Type B pancreatic cell (in vitro differentiated cells): Measurements from ENCODE around the gene GAN. TPM values are rescaled to one million over a fixed set of nuclear protein-coding genes. Genes with fewer than 3 reads are reported as not detected.

ENCODE experiments used
- DNase-seq: peaks from one replicate; pipeline ENCODE4 v3.0.0; 2021; ENCODE audit warnings: mixed read lengths; ENCODE audit not compliant: unreplicated experiment; ENCODE audit errors: extremely low spot score
- H3K27ac Mint-ChIP-seq: 2 replicates; pipeline ENCODE4 v1.8.0; 2021; ENCODE audit warnings: mild to moderate bottlenecking, mixed read lengths
- H3K27me3 Mint-ChIP-seq: 2 replicates; pipeline ENCODE4 v1.8.0; 2021; ENCODE audit warnings: mixed read lengths
- H3K36me3 Mint-ChIP-seq: 2 replicates; pipeline ENCODE4 v1.8.0; 2021; ENCODE audit warnings: mixed read lengths
- H3K4me1 Mint-ChIP-seq: one replicate; pipeline ENCODE4 v1.8.0; 2021; ENCODE audit warnings: mixed read lengths; ENCODE audit not compliant: unreplicated experiment
- H3K4me3 Mint-ChIP-seq: 2 replicates; pipeline ENCODE4 v1.8.0; 2021; ENCODE audit warnings: mild to moderate bottlenecking, mixed read lengths
- H3K9me3 Mint-ChIP-seq: 2 replicates; pipeline ENCODE4 v1.8.0; 2021; ENCODE audit warnings: mixed read lengths
- total RNA-seq: library from RNA; stranded (reverse); gene quantifications from 2 replicates; pipeline ENCODE4 v1.2.1, GENCODE V29; 2021; ENCODE audit warnings: low replicate concordance
- TF ChIP-seq, protein P1 (sequence below): fragments of 200-600 bp; sonication (generic); conservative IDR thresholded peaks from 2 replicates; pipeline ENCODE4 v1.5.0; 2021; ENCODE audit warnings: antibody characterized with exemption, mild to moderate bottlenecking

The GAN gene
- total RNA-seq, 1 donor from 2014 or later: 14.8 TPM

DNA sequence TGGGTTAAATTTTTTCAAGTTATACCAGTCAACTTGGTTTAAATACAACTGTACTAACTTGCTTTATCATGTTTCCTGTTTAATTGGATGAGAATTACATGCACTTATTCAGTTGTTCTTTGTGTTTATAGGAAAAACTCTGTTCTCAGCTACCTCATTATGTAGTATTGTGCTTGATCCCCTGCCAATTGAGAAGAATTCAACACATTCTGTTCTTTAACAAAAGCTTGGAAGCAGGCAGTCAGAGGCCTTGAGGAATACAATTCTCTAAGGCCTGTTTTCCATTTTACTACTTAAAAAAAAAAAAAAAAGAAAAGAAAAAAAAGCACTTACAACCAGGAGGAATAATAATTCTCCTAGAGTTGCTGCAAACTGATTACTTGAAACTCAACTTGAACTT lies 69.2 kb downstream of the GAN start:
- H3K36me3 Mint-ChIP-seq: peaks cover 9% of the 10 kb centered on the region
- H3K4me1 Mint-ChIP-seq: no peaks in the 10 kb centered on the region
- no peak overlapping the region for H3K4me3 Mint-ChIP-seq
- no peaks in the 10 kb centered on the region for H3K27me3 Mint-ChIP-seq
- no peak for DNase-seq
- H3K9me3 Mint-ChIP-seq: no peaks in the 10 kb centered on the region
- TF ChIP-seq, protein P1, sequence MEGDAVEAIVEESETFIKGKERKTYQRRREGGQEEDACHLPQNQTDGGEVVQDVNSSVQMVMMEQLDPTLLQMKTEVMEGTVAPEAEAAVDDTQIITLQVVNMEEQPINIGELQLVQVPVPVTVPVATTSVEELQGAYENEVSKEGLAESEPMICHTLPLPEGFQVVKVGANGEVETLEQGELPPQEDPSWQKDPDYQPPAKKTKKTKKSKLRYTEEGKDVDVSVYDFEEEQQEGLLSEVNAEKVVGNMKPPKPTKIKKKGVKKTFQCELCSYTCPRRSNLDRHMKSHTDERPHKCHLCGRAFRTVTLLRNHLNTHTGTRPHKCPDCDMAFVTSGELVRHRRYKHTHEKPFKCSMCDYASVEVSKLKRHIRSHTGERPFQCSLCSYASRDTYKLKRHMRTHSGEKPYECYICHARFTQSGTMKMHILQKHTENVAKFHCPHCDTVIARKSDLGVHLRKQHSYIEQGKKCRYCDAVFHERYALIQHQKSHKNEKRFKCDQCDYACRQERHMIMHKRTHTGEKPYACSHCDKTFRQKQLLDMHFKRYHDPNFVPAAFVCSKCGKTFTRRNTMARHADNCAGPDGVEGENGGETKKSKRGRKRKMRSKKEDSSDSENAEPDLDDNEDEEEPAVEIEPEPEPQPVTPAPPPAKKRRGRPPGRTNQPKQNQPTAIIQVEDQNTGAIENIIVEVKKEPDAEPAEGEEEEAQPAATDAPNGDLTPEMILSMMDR: no peak
- H3K27ac Mint-ChIP-seq: no peak overlapping the region

DNA sequence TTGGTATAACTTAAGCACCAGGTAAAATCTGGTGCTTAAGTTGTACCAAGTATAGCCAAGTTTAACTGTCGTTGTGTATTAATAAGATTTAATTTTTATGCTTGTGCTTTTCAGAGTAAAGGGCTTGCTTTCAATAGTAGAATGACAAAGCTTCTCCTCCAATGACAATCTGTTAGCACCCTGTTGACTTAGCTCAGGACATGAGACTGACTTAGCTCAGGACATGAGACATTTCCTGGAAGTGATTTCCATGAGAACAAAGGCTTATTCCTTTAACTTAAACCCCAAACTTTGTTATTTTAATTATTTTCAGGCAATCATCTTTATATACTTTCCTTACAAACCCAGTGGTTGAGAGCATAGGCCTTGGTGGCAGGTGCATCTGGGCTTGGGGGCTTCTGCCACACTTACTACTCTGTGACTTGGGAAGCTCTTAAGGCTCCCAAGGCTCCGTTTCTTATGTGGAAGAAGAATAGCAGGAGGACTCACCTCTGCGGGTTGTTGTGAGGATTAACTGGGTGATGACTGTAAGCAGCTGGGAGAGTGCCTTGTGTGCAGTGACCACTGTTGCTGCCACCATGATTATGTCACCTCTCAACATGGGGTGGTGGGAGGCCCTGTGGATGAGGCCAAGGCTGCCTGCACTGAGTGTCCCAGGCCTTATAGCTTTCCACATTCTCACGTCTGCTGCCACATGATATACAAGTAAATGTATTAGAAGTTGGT lies 70.4 kb downstream of the GAN start:
- DNase-seq: no peak
- TF ChIP-seq, protein P1: no peak
- Mint-ChIP-seq H3K4me3 (no peak overlapping the region), H3K36me3 (peaks cover 16% of the 10 kb centered on the region), H3K4me1 (no peaks in the 10 kb centered on the region), H3K27me3 (no peaks in the 10 kb centered on the region), H3K9me3 (no peaks in the 10 kb centered on the region), H3K27ac (no peak overlapping the region)

DNA sequence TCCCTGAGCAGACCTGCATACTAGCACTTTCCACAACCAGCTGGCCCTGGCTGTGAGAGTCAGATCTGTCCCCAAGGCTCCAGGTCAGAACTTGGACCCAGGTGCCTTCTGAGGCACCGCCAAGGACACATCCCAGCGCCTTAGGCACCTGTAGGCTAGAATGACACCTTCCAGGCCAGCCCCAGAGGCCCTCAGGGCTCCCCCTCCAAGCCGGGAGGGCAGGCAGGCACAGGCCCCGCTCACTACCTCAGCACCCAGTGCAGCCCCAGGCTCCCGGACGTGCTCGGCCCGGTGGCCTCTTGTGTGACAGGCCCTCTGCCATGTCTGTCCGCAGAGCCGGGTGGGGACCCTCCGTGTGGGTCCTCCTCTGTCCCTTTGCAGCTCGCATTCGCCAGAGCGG lies 73.6 kb downstream of the GAN start:
- H3K4me1 Mint-ChIP-seq: no peaks in the 10 kb centered on the region
- peaks cover 30% of the 10 kb centered on the region for H3K36me3 Mint-ChIP-seq
- H3K27ac Mint-ChIP-seq: no peak overlapping the region
- H3K9me3 Mint-ChIP-seq: no peaks in the 10 kb centered on the region
- TF ChIP-seq, protein P1: no peak
- no peaks in the 10 kb centered on the region for H3K27me3 Mint-ChIP-seq
- no peak overlapping the region for H3K4me3 Mint-ChIP-seq
- no peak for DNase-seq

DNA sequence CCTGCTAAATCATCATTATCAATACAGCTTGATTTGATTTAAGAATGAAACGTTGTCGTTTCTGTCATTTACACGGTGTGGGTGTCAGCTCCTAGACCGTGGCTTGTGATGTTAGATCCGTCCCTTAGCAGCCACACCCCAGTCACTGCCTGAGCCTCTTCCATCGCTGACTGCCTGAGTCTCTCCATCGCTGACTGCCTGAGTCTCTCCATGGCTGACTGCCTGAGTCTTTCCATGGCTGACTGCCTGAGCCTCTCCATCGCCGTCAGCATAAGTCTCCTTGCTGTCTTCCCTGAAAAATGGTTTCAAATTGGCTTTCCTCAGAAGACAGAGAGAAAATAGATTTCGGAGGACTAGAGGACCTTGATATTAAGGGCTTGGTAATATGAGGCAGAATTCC lies 76.1 kb downstream of the GAN start:
- no peaks in the 10 kb centered on the region for H3K27me3 Mint-ChIP-seq
- no peak overlapping the region for H3K4me3 Mint-ChIP-seq
- TF ChIP-seq, protein P1: no peak
- H3K9me3 Mint-ChIP-seq: no peaks in the 10 kb centered on the region
- peaks cover 33% of the 10 kb centered on the region for H3K36me3 Mint-ChIP-seq
- no peaks in the 10 kb centered on the region for H3K4me1 Mint-ChIP-seq
- no peak for DNase-seq
- no peak overlapping the region for H3K27ac Mint-ChIP-seq

DNA sequence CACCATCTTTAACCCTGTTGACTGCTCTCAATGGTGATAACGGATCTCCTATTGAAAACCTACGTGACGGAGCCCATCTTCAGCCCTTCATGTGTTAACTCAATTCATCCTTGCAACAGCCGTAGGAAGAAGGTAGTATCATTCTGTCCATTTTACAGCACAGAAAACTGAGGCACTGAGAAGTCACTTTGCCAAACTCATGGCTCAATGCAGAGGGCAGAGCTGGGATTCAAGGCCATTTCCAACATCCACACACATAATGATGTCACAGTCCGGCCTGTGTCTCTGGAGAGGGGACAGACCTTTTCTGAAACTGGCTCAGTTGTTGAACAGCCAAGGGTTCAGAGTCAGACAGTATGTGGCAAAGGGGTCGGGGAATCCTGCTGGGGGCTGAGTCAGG lies 77.2 kb downstream of the GAN start:
- no peak overlapping the region for H3K27ac Mint-ChIP-seq
- peaks cover 27% of the 10 kb centered on the region for H3K36me3 Mint-ChIP-seq
- H3K9me3 Mint-ChIP-seq: no peaks in the 10 kb centered on the region
- DNase-seq: no peak
- no peaks in the 10 kb centered on the region for H3K27me3 Mint-ChIP-seq
- TF ChIP-seq, protein P1: no peak
- no peaks in the 10 kb centered on the region for H3K4me1 Mint-ChIP-seq
- H3K4me3 Mint-ChIP-seq: no peak overlapping the region
